HUES6 (cell line): ENCODE data around the gene RAB18.
"Not testable (repeated sequence)": the region's sequence is repeated elsewhere in the genome, so short reads cannot be mapped to it uniquely, and the experiment has no call there.

ENCODE experiments used
- H3K27ac ChIP-seq: 2 replicates; pipeline ENCODE4 v1.7.0; 2013; ENCODE audit warnings: low read depth, mild to moderate bottlenecking, low read length, inconsistent platforms
- H3K27me3 ChIP-seq: 2 replicates; pipeline ENCODE4 v1.6.1; 2013; ENCODE audit warnings: low read length; ENCODE audit not compliant: control insufficient read depth, insufficient read depth
- H3K36me3 ChIP-seq: 2 replicates; pipeline ENCODE4 v1.6.1; 2013; ENCODE audit warnings: low read length; ENCODE audit not compliant: control insufficient read depth, insufficient read depth
- H3K4me1 ChIP-seq: 2 replicates; pipeline ENCODE4 v1.6.1; 2013; ENCODE audit warnings: low read length; ENCODE audit not compliant: control insufficient read depth, insufficient read depth
- H3K4me3 ChIP-seq: 2 replicates; pipeline ENCODE4 v1.5.1; 2013; ENCODE audit warnings: low read depth, low read length
- H3K9ac ChIP-seq: one replicate; pipeline ENCODE4 v1.6.1; 2013; ENCODE audit warnings: mild to moderate bottlenecking, low read length
- H3K9me3 ChIP-seq: 2 replicates; pipeline ENCODE4 v1.6.1; 2013; ENCODE audit warnings: low read depth, low read length; ENCODE audit not compliant: control insufficient read depth, insufficient read depth

The RAB18 gene

DNA sequence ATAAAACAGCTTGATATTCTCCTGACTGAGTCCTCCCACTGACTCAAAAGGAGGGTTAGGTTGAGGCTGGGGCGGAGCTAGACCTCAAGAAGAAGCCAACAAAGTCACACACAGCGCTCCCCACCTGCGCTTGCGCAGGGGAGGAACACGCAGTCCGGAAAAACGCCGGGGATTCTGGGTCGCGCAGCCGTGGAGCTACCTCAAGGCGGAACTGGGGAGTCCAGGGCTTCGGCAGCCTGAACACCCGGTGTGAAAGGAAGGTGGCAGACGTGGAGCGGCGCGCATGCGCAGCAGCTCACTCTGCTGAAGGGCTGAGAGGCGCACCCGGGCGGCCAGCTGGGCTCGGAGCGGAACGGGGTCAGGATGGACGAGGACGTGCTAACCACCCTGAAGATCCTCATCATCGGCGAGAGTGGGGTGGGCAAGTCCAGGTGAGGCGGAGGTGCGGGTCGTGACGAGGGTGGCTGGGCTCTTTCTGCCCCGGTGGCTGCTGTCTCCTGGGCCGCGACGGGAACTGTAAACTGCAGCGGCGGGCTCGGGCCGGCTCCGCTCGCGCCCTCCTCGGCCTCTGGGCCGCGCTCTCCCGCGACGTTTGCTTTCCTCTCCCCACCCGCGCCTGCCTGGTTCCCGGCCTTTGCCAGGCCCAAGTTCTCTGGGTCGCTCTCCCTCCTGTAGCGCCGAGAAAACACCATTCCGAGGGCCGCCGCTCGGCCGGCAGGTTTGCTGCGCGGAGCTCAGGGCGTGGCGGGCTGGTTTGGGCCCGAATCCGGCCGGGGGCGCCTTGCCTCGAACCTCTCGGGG lies at the start of gene RAB18:
TSS of gene RAB18 (plus strand) at position 298 of the 801 bp plus-strand sequence. CDS start at position 364, 66 bp downstream.
- H3K4me1 ChIP-seq, result 0 out of 2 replicates have a peak, but pooled peaks cover 4% of the 10 kb centered on the region
- peak within 1 kb of the TSS; percentile 95 for H3K4me3 ChIP-seq
- H3K27me3 ChIP-seq, result no peaks in the 10 kb centered on the region
- H3K9me3 ChIP-seq, result no peaks in the 10 kb centered on the region
- H3K36me3 ChIP-seq, result no peaks in the 10 kb centered on the region
- H3K27ac ChIP-seq, result peak within 1 kb of the TSS; percentile 36; the same call in 1 of the 2 replicates
- H3K9ac ChIP-seq, result peak within 1 kb of the TSS; percentile 91

DNA sequence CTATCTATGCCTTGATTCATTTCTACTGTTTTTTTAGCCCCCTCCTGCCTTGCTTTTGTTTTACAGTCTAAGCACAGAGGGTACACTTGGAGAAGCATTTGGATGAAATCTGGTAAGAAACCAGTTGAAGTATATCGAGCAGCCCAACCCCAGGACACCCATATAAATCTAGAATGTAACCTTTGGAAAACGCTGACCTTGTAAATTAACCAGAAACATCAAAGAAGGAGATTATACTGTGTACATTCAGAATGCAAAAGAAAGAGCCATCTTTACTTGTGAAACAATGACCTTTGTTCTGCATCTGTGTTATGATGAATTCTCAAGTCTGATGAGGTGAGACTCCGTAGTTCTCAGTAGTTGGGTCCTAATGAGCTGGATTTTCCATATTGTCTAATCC lies 49.3 kb upstream of the RAB18 start:
- Histone ChIP-seq H3K27ac (no peak overlapping the region), H3K4me3 (no peak overlapping the region), H3K4me1 (no peaks in the 10 kb centered on the region), H3K36me3 (no peaks in the 10 kb centered on the region), H3K27me3 (no peaks in the 10 kb centered on the region), H3K9ac (no peak overlapping the region), H3K9me3 (no peaks in the 10 kb centered on the region)

DNA sequence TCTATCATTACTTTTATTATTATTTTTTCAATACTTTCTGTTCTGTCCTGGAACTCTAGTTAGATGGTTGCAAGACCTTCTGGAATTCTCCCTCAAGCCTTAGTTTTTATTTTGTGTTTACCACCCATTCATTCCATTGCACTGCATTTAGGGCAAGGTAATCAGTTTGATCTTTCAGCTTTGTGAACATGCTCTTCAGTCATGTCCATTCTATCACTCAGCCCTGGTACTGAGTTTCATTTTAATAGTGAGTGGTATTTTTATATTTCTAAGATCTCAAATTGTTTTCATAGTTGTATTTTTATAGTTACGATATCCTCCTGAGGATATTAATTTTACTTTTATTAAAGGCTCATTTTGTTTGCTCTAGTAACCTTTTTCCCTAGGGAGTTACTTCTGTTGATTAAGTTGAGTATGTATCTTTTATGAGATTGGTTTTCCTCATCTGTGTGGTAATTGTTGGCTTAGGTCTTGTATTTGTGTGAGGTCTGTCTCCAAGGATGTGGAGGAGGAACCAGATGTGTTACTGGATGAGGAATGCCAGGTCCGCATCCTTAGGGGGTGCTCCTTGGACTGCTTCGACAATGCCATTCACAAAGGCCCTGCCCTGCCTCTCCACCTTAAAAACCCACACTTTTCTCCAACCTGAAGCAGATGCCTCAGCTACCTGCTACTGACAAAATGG lies 46.7 kb upstream of the RAB18 start:
- H3K27ac ChIP-seq, result no peak overlapping the region
- peaks cover under 1% of the 10 kb centered on the region; the same call in 1 of the 2 replicates for H3K9me3 ChIP-seq
- no peaks in the 10 kb centered on the region for H3K36me3 ChIP-seq
- H3K4me1 ChIP-seq, result no peaks in the 10 kb centered on the region
- H3K27me3 ChIP-seq, result no peaks in the 10 kb centered on the region
- H3K4me3 ChIP-seq, result no peak overlapping the region
- no peak overlapping the region for H3K9ac ChIP-seq

DNA sequence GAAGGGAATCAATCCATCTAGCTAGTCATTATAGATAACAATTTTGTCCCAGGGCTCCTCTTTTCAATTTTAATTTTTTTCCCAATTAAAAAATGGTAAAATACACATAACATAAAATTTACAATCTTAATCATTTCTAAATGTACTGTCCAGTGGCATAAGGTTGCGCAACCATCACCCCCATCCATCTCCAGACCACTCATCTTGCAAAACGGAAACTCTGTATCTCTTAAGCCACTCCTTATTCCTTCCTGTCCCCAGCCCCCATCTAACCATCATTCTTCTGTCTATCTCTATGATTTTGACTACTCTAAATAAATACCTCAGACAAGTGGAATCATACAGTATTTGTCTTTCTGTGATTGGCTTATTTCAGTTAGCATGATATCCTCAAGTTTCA lies 46.1 kb upstream of the RAB18 start:
- no peaks in the 10 kb centered on the region for H3K4me1 ChIP-seq
- H3K36me3 ChIP-seq, result no peaks in the 10 kb centered on the region
- no peak overlapping the region for H3K27ac ChIP-seq
- no peaks in the 10 kb centered on the region for H3K27me3 ChIP-seq
- no peak overlapping the region for H3K4me3 ChIP-seq
- peaks cover 5% of the 10 kb centered on the region; the same call in 1 of the 2 replicates for H3K9me3 ChIP-seq
- H3K9ac ChIP-seq, result no peak overlapping the region

DNA sequence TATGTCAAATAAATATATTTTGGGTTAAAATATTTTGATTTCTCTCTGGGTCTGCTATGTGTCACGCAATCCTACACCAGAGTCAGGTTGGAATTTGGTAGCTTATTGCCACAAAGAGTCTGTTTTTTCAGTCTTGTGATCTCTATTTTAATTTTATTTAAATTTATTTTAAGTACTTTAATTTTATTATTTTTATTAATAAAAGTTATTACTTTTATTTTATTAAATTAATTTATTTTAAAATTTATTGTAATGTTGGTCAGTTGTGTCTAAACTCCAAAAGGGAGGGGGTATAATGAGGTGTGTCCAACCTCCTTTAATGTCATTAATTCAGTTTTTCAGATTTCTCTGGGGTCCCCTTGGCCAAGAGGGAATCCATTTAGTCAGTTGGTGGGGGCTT lies 42.8 kb upstream of the RAB18 start:
- Histone ChIP-seq H3K9ac (no peak overlapping the region), H3K4me3 (no peak overlapping the region), H3K9me3 (peaks cover 11% of the 10 kb centered on the region; the same call in 1 of the 2 replicates), H3K27me3 (no peaks in the 10 kb centered on the region), H3K27ac (no peak overlapping the region), H3K36me3 (no peaks in the 10 kb centered on the region), H3K4me1 (peaks cover 12% of the 10 kb centered on the region; the same call in 1 of the 2 replicates)

DNA sequence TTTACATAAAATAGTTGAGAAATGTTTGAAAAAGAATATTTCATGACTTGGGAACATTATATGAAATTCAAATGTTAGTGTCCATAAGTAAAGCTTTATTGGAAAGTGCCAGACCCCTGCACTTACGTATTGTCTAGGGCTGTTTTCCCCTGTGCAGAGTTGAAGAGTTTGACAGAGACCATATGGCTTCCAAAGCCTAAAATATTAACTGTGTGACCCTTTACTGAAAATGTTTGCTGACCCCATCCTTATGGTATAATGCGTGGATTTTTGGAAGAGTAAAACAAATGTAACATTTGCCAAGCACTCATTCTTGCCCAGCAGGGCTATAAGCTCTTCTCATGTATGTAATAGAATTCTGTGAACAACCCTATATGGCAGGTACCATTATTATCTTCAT lies 40.1 kb upstream of the RAB18 start:
- Histone ChIP-seq H3K27me3 (no peaks in the 10 kb centered on the region), H3K4me1 (peaks cover 12% of the 10 kb centered on the region; the same call in 1 of the 2 replicates), H3K9ac (no peak overlapping the region), H3K4me3 (no peak overlapping the region), H3K36me3 (peaks cover 6% of the 10 kb centered on the region; the same call in 1 of the 2 replicates), H3K27ac (no peak overlapping the region; the same call in 1 of the 2 replicates), H3K9me3 (peaks cover 11% of the 10 kb centered on the region; the same call in 1 of the 2 replicates)

DNA sequence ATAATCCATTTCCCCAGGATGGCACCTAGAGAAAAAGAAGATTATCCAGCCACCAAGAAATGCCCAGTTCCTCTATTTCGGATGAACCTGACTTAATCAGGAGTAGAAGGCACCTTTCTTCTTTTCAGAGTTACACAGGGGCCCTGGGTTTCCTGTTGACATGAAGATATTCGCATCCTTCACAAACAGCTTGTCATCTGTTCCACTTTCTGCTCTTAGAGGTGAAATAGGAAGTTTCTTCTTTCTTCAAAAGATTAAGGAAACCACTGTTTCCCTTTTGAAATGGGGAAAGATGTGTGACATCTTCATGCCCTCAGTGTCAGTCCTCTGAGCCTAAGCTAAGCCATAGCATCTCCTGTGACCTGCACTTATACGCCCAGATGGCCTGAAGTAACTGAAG lies 39.1 kb upstream of the RAB18 start:
- peaks cover 11% of the 10 kb centered on the region; the same call in 1 of the 2 replicates for H3K9me3 ChIP-seq
- H3K27me3 ChIP-seq, result no peaks in the 10 kb centered on the region
- H3K36me3 ChIP-seq, result peaks cover 6% of the 10 kb centered on the region; the same call in 1 of the 2 replicates
- H3K4me1 ChIP-seq, result peaks cover 12% of the 10 kb centered on the region; the same call in 1 of the 2 replicates
- H3K27ac ChIP-seq, result peak overlapping the region; percentile 62; the same call in 1 of the 2 replicates
- peak overlapping the region; percentile 58 for H3K9ac ChIP-seq
- peak overlapping the region; percentile 27; the same call in 1 of the 2 replicates for H3K4me3 ChIP-seq

DNA sequence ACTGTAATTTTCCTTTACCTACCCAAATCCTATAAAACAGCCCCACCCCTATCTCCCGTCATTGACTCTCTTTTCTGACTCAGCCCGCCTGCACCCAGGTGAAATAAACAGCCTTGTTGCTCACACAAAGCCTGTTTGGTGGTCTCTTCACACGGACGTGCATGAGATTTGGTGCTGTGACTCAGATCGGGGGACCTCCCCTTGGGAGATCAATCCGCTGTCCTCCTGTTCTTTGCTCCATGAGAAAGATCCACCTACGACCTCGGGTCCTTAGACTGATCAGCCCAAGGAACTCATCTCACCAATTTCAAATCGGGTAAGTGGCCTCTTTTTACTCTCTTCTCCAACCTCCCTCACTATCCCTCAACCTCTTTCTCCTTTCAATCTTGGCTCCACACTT lies 38.5 kb upstream of the RAB18 start:
- Histone ChIP-seq H3K9ac (peak overlapping the region; percentile 69), H3K4me3 (peak overlapping the region; percentile 49; the same call in 1 of the 2 replicates), H3K9me3 (peaks cover 11% of the 10 kb centered on the region; the same call in 1 of the 2 replicates), H3K4me1 (peaks cover 12% of the 10 kb centered on the region; the same call in 1 of the 2 replicates)
- H3K36me3 ChIP-seq, H3K27ac ChIP-seq, H3K27me3 ChIP-seq: not testable (repeated sequence)

DNA sequence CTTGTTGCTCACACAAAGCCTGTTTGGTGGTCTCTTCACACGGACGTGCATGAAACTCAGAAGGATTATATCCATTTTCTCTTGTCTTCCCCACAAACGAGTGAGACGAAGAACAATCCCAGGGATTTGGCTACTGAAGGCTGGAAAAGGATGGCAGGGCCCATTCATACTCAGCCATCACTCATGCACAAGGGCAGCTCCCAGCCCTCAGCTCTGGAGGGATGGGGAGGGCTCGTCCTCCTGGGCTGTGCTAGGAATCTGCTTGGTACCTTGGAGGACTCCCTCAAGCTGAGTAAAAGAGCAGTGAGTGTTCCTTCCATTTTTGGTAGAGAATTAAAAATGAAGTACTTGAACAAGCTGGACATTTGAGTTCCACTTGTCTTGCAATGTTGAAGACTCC lies 33.2 kb upstream of the RAB18 start:
- peaks cover 6% of the 10 kb centered on the region; the same call in 1 of the 2 replicates for H3K4me1 ChIP-seq
- no peak overlapping the region for H3K4me3 ChIP-seq
- H3K9ac ChIP-seq, result no peak overlapping the region
- H3K36me3 ChIP-seq, result peaks cover 6% of the 10 kb centered on the region; the same call in 1 of the 2 replicates
- peak overlapping the region; percentile 27; the same call in 1 of the 2 replicates for H3K27ac ChIP-seq
- H3K9me3 ChIP-seq, result 0 out of 2 replicates have a peak, but pooled peaks cover 4% of the 10 kb centered on the region
- no peaks in the 10 kb centered on the region for H3K27me3 ChIP-seq

DNA sequence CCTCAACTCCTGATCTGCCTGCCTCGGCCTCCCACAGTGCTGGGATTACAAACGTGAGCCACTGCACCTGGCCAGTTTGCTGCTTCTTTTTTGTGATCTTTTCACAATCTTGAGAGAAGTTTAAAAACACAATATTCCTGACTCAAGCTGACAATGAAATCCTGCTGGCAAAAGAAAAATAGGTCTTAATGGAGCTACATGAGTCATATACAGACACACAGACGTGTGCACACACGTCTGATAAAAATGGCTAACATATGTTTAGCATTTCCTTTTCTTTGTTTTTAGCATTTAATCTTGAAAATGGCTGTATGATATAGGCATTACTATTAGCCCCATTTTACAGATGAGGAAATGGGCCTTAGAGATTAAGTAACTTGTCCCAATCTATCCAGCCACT lies 29.4 kb upstream of the RAB18 start:
- Histone ChIP-seq H3K4me3 (no peak overlapping the region), H3K27ac (no peak overlapping the region), H3K27me3 (no peaks in the 10 kb centered on the region), H3K36me3 (no peaks in the 10 kb centered on the region), H3K9ac (no peak overlapping the region), H3K9me3 (peaks cover 3% of the 10 kb centered on the region; the same call in 1 of the 2 replicates), H3K4me1 (peaks cover 10% of the 10 kb centered on the region; the same call in 1 of the 2 replicates)
